Stimulated activated CD4-positive, alpha-beta T cell treated with anti-CD3 and anti-CD28 coated beads, Interleukin-1b, Interleukin-23, amount 100 ng/mL, for 48 hours (primary cell): ENCODE data around the gene FHIT.
"Not testable (repeated sequence)": the region's sequence is repeated elsewhere in the genome, so short reads cannot be mapped to it uniquely, and the experiment has no call there.

Experiments used
- DNase-seq: peaks from one replicate; pipeline ENCODE4 v3.0.0-alpha.2; 2020

The FHIT gene

GRCh38 chr3:60913474-60913873 lies 337.8 kb downstream of the FHIT start:
- no peak for DNase-seq

GRCh38 chr3:60912876-60913275 lies 338.4 kb downstream of the FHIT start:
- DNase-seq = no peak

- DNase-seq = no peak
These were observed 339.1 kb downstream of the FHIT start for GRCh38 chr3:60912142-60912541.

- no peak for DNase-seq
These were observed 341.7 kb downstream of the FHIT start for GRCh38 chr3:60909526-60909925.

GRCh38 chr3:60906283-60906682 lies 345.0 kb downstream of the FHIT start:
- DNase-seq = no peak

- no peak for DNase-seq
These were observed 352.9 kb downstream of the FHIT start for GRCh38 chr3:60898321-60898720.

- no peak for DNase-seq
These were observed 357.3 kb downstream of the FHIT start for GRCh38 chr3:60893946-60894345.

- no peak for DNase-seq
These were observed 361.0 kb downstream of the FHIT start for GRCh38 chr3:60890226-60890625.

- DNase-seq = not testable (repeated sequence)
These were observed 362.3 kb downstream of the FHIT start for GRCh38 chr3:60888952-60889351.

- DNase-seq = no peak
These were observed 363.7 kb downstream of the FHIT start for GRCh38 chr3:60887574-60887973.

GRCh38 chr3:60886518-60886917 lies 364.7 kb downstream of the FHIT start:
- no peak for DNase-seq

GRCh38 chr3:60884005-60884404 lies 367.2 kb downstream of the FHIT start:
- no peak for DNase-seq

GRCh38 chr3:60877188-60877587 lies 374.1 kb downstream of the FHIT start:
- DNase-seq = no peak

- DNase-seq = no peak
These were observed 380.9 kb downstream of the FHIT start for GRCh38 chr3:60870396-60870795.

GRCh38 chr3:60867200-60867599 lies 384.1 kb downstream of the FHIT start:
- DNase-seq = no peak

- DNase-seq = no peak
These were observed 394.8 kb downstream of the FHIT start for GRCh38 chr3:60856257-60857046.

- no peak for DNase-seq
These were observed 396.0 kb downstream of the FHIT start for GRCh38 chr3:60855250-60855649.

GRCh38 chr3:60854791-60855190 lies 396.5 kb downstream of the FHIT start:
- DNase-seq = no peak

- DNase-seq = no peak
These were observed 403.5 kb downstream of the FHIT start for GRCh38 chr3:60847791-60848190.

- no peak for DNase-seq
These were observed 407.0 kb downstream of the FHIT start for GRCh38 chr3:60844256-60844655.

- no peak for DNase-seq
These were observed 409.9 kb downstream of the FHIT start for GRCh38 chr3:60841355-60841754.

- DNase-seq = no peak
These were observed 412.0 kb downstream of the FHIT start for GRCh38 chr3:60839246-60839645.

GRCh38 chr3:60835796-60836195 lies 415.5 kb downstream of the FHIT start:
- no peak for DNase-seq

- DNase-seq = no peak
These were observed 422.2 kb downstream of the FHIT start for GRCh38 chr3:60829058-60829457.

GRCh38 chr3:60827666-60828065 lies 423.6 kb downstream of the FHIT start:
- DNase-seq = no peak
